ENCODE results near the gene PKP2. TPM values are rescaled to one million over a fixed set of nuclear protein-coding genes. Genes with fewer than 3 reads are reported as not detected.

Gene PKP2
- total and polyA plus RNA-seq, 2 of the 8 experiments (the other 6 are each of a cell fraction or from before 2014, with no cell fraction given) = 9.6 to 44.8 TPM

GRCh38 chr12:32920506-32921085, 24.0 kb upstream of the PKP2 start:
- CTCF ChIA-PET (ENCODE audit: partially characterized antibody) = interaction anchor here (1.2 to 7.1 kb wide), 7 partner anchors 43 to 164 kb away, joined by 3 to 54 read pairs (median 4); partner anchors contain the start of gene YARS2
- 79% methylated on average over 8 of the region's 8 CpGs; no CpG with 5 or more reads in 1 of the 2 experiments for WGBS, 2 experiments (ENCODE audit: extremely low coverage in 1 of 2, insufficient coverage in 1 of 2, insufficient read length in 1 of 2, insufficient replicate concordance in 2 of 2, low coverage in 1 of 2, low lambda C conversion rate in 2 of 2, missing lambda C conversion rate in 1 of 2)

More at GRCh38 chr12:32920506-32921085, 24.0 kb upstream of the PKP2 start:
- Histone ChIP-seq H3K23me2 (ENCODE audit: low read depth, low read length) (no peaks in the 10 kb centered on the region), H4K5ac (ENCODE audit: insufficient read length, low read depth, low read length) (no peak overlapping the region), H2AK5ac (ENCODE audit: low read depth, low read length) (no peak overlapping the region), H3K4ac (replicated peaks; ENCODE audit: insufficient read length, low read depth, low read length) (no peak overlapping the region), H3K56ac (replicated peaks; ENCODE audit: insufficient read length, low read depth, low read length) (no peak overlapping the region), H4K91ac (replicated peaks; ENCODE audit: insufficient read length, low read length) (no peak overlapping the region), H2AFZ (ENCODE audit: low read length) (no peak overlapping the region), H3K4me2 (ENCODE audit: insufficient read depth in 1 of 2, low read depth in 2 of 2, low read length in 2 of 2) (no peak overlapping the region), H3K27ac (ENCODE audit: low read depth, low read length) (no peak overlapping the region), H2BK12ac (ENCODE audit: low read depth, low read length) (no peak overlapping the region), H2BK20ac (ENCODE audit: low read length) (no peak overlapping the region), H3K27me3 (replicated peaks in 1 of 4; ENCODE audit: control insufficient read depth in 3 of 4, extremely low read depth in 1 of 4, insufficient read depth in 3 of 4, low read length in 3 of 4) (no peaks in the 10 kb centered on the region), H2BK15ac (ENCODE audit: low read length) (no peak overlapping the region), H3K9me3 (ENCODE audit: insufficient read depth in 2 of 2, low read depth in 1 of 2, low read length in 1 of 2) (no peaks in the 10 kb centered on the region), H2BK5ac (ENCODE audit: low read depth, low read length) (no peak overlapping the region), H3K9ac (replicated peaks in 1 of 4; ENCODE audit: extremely low read depth in 1 of 4, low read depth in 3 of 4, low read length in 3 of 4) (no peak overlapping the region; a peak in 1 of 7 replicates), H3K23ac (ENCODE audit: insufficient read length) (no peak overlapping the region), H2BK120ac (replicated peaks; ENCODE audit: low read depth, low read length) (no peak overlapping the region), H4K8ac (ENCODE audit: extremely low read depth, insufficient read depth, low read length) (no peak overlapping the region), H3K4me1 (replicated peaks in 1 of 4; ENCODE audit: control insufficient read depth in 3 of 4, insufficient read depth in 4 of 4, low read length in 3 of 4) (no peaks in the 10 kb centered on the region), H3K4me3 (ENCODE audit: extremely low read depth in 1 of 4, insufficient read depth in 2 of 4, low read depth in 3 of 4, low read length in 4 of 4) (no peak overlapping the region), H3K18ac (ENCODE audit: extremely low read depth, low read length) (no peak overlapping the region), H3K79me2 (ENCODE audit: control insufficient read depth in 1 of 2, insufficient read depth in 2 of 2, low read length in 2 of 2) (no peaks in the 10 kb centered on the region), H3K14ac (ENCODE audit: insufficient read length) (no peak overlapping the region), H4K20me1 (replicated peaks in 1 of 2; ENCODE audit: control insufficient read depth in 1 of 2, insufficient read depth in 2 of 2, low read length in 2 of 2) (no peaks in the 10 kb centered on the region), H3K36me3 (ENCODE audit: control insufficient read depth in 2 of 4, insufficient read depth in 4 of 4, low read length in 3 of 4) (no peaks in the 10 kb centered on the region), H3K79me1 (ENCODE audit: low read depth, low read length) (no peaks in the 10 kb centered on the region)
- no peak for FAIRE-seq
- DNase-seq (ENCODE audit: low read depth in 1 of 2, low spot score in 2 of 2) = no peak
- POLR2A ChIA-PET (ENCODE audit: partially characterized antibody) = interaction anchor here (2.2 kb wide), 1 partner anchor 165 kb away, joined by 9 read pairs; the partner anchor contains the start of gene YARS2
